Keratinocyte (primary cell): ENCODE measurements around the gene FIGN.

ENCODE experiments used
- EZH2 ChIP-seq: IDR thresholded peaks from one replicate; pipeline ENCODE4 v1.6.1; 2012; ENCODE audit warnings: inconsistent platforms, mild to moderate bottlenecking, low read length, moderate library complexity
- TF ChIP-seq, protein P1 (sequence below), 3 experiments: IDR thresholded peaks in 1 of 3; conservative IDR thresholded peaks in 1 of 3; optimal IDR thresholded peaks in 1 of 3; 2 replicates in 2 of 3; 3 replicates in 1 of 3; pipeline versions ENCODE3 to v1.5.1; 2011; ENCODE audit warnings: low read length in 3 of 3, mild to moderate bottlenecking in 3 of 3, moderate library complexity in 2 of 3, control low read depth in 1 of 3, inconsistent platforms in 1 of 3; ENCODE audit not compliant: insufficient read depth in 2 of 3; ENCODE audit errors: extremely low read depth in 1 of 3

DNA sequence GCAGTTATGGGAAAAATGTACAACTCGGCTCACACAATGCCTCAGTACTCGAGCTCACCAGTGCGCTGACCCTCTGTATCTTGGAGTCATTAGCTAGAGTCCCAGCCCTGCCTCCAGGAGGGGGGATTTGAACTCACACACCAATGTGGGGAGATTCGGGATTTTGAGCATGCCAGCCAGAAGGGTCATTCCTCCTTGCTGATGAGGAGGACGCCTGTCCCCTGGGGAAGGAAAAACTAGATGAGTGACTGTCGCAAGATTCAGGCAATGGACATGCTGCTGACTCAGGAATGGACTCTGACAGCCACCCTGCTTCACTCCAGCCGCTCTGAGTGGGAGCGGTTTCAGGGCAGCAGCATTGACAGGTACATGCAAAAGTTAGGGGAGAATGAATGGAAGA, 20.6 kb downstream of the FIGN start:
- TF ChIP-seq, protein P1, sequence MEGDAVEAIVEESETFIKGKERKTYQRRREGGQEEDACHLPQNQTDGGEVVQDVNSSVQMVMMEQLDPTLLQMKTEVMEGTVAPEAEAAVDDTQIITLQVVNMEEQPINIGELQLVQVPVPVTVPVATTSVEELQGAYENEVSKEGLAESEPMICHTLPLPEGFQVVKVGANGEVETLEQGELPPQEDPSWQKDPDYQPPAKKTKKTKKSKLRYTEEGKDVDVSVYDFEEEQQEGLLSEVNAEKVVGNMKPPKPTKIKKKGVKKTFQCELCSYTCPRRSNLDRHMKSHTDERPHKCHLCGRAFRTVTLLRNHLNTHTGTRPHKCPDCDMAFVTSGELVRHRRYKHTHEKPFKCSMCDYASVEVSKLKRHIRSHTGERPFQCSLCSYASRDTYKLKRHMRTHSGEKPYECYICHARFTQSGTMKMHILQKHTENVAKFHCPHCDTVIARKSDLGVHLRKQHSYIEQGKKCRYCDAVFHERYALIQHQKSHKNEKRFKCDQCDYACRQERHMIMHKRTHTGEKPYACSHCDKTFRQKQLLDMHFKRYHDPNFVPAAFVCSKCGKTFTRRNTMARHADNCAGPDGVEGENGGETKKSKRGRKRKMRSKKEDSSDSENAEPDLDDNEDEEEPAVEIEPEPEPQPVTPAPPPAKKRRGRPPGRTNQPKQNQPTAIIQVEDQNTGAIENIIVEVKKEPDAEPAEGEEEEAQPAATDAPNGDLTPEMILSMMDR (optimal IDR thresholded peaks at IDR 0.05 in 1 of 3, IDR thresholded peaks at IDR 0.05 in 1 of 3, conservative IDR thresholded peaks at IDR 0.05 in 1 of 3; ENCODE audit: extremely low read depth in 1 of 3, insufficient read depth in 2 of 3, low read length in 3 of 3), result no peak
- TF ChIP-seq EZH2, result no peak
